ENCODE results near the gene TRPC4AP.

DNA sequence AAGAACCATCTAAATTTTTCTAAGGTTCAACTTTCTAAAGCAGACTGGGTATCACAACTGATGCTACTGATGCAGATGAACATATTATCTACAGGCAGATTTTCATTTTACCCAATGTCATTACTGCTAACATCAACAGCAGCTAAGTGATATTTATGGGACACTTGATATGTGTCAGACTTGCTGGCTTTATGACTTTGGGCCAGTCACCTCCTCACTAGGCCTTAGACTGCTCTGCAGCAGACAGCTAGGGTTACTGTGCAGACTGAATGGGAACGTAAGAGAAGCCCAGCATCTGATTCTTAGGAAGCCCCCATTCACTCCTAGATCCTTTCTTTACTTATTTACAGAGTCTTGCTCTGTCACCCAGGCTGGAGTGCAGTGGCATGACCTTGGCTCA is 70.8 kb downstream of the TRPC4AP start:
- TF ChIP-seq EZH2 (IDR thresholded peaks at IDR 0.05; ENCODE audit: low read depth, low read length, severe bottlenecking) (no peak), TBP (IDR thresholded peaks at IDR 0.05; ENCODE audit: low read depth, low read length) (no peak), POLR2A (IDR thresholded peaks at IDR 0.05; ENCODE audit: control extremely low read depth in 1 of 2, low read depth in 2 of 2, low read length in 2 of 2) (no peak)
- TF ChIP-seq, protein P1, sequence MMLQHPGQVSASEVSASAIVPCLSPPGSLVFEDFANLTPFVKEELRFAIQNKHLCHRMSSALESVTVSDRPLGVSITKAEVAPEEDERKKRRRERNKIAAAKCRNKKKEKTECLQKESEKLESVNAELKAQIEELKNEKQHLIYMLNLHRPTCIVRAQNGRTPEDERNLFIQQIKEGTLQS (IDR thresholded peaks at IDR 0.05; ENCODE audit: insufficient read depth, low read depth, low read length), result no peak
- TF ChIP-seq, protein P2, sequence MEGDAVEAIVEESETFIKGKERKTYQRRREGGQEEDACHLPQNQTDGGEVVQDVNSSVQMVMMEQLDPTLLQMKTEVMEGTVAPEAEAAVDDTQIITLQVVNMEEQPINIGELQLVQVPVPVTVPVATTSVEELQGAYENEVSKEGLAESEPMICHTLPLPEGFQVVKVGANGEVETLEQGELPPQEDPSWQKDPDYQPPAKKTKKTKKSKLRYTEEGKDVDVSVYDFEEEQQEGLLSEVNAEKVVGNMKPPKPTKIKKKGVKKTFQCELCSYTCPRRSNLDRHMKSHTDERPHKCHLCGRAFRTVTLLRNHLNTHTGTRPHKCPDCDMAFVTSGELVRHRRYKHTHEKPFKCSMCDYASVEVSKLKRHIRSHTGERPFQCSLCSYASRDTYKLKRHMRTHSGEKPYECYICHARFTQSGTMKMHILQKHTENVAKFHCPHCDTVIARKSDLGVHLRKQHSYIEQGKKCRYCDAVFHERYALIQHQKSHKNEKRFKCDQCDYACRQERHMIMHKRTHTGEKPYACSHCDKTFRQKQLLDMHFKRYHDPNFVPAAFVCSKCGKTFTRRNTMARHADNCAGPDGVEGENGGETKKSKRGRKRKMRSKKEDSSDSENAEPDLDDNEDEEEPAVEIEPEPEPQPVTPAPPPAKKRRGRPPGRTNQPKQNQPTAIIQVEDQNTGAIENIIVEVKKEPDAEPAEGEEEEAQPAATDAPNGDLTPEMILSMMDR (IDR thresholded peaks at IDR 0.05; ENCODE audit: control extremely low read depth in 1 of 3, insufficient read depth in 1 of 3, low read depth in 1 of 3, low read length in 3 of 3), result no peak

Measured in H1 (cell line).